HG02798 (cell line): ENCODE data around the gene FCRL6.

Experiments
- ATAC-seq: cut with Tn5 transposase; IDR thresholded peaks from one replicate; pipeline ENCODE4 v1.9.1; 2021; ENCODE audit warnings: mild to moderate bottlenecking; ENCODE audit not compliant: unreplicated experiment, poor library complexity

The FCRL6 gene

GRCh38 chr1:159859767-159860322 is 57.7 kb downstream of the FCRL6 start:
- no peak for ATAC-seq

GRCh38 chr1:159860456-159860855 is 58.3 kb downstream of the FCRL6 start:
- no peak for ATAC-seq

GRCh38 chr1:159861218-159861617 is 59.1 kb downstream of the FCRL6 start:
- ATAC-seq, result no peak

GRCh38 chr1:159862031-159862430 is 59.9 kb downstream of the FCRL6 start:
- no peak for ATAC-seq

- ATAC-seq, result no peak
These were observed 60.4 kb downstream of the FCRL6 start, which contains the start of gene VSIG8 for GRCh38 chr1:159862557-159862956. Gene VSIG8, minus strand, starts transcription at chr1:159862657. Its CDS starts 136 bp downstream, at chr1:159862521.

GRCh38 chr1:159864262-159864661 is 62.1 kb downstream of the FCRL6 start:
- no peak for ATAC-seq
